Measurements from ENCODE around the gene RNF5.

DNA sequence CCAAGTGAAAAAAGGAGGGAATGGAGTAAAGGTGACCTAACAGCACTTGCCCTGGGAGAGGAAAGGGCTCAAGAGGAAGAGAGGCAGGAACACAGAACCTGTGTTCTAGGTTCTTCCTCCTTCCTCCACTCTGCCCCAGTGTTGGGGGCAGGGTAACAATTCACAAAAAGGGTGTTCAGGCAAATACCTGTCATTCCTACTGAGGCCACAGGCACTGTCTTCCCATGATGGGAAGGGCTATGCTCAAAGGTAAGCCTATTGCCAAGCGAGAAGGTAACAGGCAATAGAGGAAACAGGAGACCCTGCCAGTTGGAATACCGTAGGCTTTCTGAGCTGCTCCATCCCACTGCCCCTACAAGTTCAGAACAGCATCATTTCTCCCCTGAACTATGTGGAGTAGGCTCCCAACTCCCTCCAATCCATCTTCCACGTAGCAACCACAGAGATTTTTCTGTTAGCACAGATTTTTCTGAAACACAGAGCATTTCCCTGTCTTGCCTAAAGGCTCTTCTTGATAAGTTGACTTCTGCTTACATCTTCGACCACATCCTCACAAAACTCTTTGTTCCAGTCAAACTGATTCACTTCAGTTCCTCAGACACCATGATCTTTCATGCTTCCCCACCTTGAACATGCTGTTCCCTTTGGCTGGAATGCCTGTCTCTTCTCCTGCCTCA, 5.0 kb upstream of the RNF5 start:
- TF ChIP-seq, protein P1, sequence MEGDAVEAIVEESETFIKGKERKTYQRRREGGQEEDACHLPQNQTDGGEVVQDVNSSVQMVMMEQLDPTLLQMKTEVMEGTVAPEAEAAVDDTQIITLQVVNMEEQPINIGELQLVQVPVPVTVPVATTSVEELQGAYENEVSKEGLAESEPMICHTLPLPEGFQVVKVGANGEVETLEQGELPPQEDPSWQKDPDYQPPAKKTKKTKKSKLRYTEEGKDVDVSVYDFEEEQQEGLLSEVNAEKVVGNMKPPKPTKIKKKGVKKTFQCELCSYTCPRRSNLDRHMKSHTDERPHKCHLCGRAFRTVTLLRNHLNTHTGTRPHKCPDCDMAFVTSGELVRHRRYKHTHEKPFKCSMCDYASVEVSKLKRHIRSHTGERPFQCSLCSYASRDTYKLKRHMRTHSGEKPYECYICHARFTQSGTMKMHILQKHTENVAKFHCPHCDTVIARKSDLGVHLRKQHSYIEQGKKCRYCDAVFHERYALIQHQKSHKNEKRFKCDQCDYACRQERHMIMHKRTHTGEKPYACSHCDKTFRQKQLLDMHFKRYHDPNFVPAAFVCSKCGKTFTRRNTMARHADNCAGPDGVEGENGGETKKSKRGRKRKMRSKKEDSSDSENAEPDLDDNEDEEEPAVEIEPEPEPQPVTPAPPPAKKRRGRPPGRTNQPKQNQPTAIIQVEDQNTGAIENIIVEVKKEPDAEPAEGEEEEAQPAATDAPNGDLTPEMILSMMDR (IDR thresholded peaks at IDR 0.05): no peak
- no peak for TF ChIP-seq POLR2A (IDR thresholded peaks at IDR 0.05)

Measured in esophagus squamous epithelium (tissue), 4 donors.